ENCODE measurements around the gene LAMB2.

The LAMB2 gene

GRCh38 chr3:49121132-49121736 is 11.6 kb downstream of the LAMB2 start:
- no peak for DNase-seq (ENCODE audit: low spot score)

DNA sequence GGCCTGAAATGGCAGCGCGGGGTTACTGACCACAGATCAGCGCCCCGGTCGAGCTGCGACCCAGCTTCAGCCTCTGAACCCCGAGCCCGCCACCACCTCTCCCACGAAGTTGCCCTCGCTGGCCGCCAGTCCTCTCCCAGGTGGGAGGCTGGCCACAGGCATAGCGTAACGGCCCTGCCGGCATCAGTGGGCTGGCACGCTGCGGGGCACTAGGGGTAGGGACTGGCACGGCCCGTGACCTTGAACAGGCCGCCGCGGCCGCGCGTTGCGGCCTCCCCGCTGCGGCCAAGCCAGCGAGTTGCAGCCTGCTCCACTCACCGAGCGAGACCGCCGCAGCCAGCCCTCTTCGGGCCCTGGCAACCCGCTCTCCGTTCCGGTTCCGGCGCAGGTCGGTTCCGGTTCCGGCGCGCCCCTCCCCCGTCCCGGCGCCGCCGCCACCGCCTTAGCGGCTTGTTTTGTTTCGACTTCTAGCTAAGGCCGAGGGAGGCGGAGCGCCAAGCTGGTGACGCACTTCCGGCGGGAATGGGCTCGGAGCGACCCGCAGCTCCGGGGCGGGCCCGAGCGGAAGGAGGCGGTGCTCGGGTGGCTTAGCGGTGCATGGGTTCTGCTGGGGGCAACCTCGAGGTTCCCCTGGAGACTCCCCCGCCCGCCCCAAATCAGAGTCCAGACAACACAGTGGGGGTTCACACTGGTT is 12.3 kb downstream of the LAMB2 start, which contains the start of gene USP19:
Gene USP19 (minus strand): TSS at position 386 of the 694 bp plus-strand sequence. CDS start 1,678 bp downstream, outside the sequence.
- DNase-seq (ENCODE audit: low spot score) = peak; percentile 98

- no peak for DNase-seq (ENCODE audit: low spot score)
These were observed 12.8 kb downstream of the LAMB2 start for GRCh38 chr3:49120096-49120437.

GRCh38 chr3:49119439-49119838 is 13.4 kb downstream of the LAMB2 start:
- DNase-seq (ENCODE audit: low spot score) = no peak

DNA sequence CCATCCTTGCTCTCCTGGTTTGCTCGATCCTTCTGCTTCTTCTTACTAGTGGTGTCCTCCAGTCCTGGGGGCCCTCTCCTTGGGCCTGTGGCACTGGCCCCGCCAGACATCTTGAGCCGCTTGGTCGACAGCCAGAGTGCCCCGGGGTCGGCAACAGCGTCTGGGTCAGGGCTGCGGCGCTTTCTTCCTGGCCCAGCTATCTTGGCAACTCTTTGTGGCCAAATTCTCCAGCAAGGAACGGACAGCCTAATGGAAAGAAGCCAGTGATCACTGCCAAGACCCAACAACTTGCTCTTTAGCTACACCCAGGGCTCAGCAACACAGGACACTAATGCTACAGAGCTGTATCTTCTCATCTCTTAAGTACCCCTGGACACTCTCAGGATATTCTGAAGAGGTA is 13.8 kb downstream of the LAMB2 start:
- no peak for DNase-seq (ENCODE audit: low spot score)

DNA sequence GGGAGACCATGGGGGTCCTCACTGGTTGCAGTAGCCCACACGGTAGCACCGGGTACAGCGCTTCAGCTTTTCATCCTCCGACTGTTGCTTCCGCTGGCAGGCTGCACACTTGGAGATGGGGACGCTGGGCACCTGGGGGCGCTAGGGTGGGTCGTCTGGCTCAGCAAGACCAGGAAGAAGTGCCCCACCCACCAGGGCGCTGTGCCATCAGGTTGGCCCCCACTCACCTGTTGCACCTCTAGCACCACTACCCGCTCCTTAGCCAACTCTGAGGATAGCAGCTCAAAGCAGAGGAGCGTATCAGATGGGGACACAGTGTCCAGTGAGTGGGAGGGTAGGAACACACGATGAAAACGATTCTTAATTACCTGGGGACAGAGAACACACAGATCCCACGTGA is 20.6 kb downstream of the LAMB2 start:
- DNase-seq (ENCODE audit: low spot score) = no peak

DNA sequence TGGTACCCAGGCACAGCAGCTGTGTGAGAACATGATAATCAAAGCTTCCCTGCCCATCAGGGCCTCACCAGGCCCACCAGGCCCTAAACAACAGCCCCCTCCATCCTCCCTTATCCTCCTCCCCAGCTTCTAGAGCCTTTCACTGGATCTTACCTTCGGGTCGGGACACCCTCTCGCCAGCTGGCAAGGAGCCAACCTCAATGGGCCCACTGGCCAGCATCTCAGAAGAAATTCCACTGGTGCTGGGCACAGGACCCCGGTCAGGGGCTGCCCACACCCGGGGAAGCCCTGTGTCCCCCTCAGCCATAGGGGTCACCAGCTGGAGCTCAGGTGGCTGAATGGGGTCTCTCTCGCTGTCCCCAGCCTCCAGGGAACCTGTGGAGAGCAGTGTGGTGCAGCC is 21.5 kb downstream of the LAMB2 start:
- DNase-seq (ENCODE audit: low spot score) = no peak

DNA sequence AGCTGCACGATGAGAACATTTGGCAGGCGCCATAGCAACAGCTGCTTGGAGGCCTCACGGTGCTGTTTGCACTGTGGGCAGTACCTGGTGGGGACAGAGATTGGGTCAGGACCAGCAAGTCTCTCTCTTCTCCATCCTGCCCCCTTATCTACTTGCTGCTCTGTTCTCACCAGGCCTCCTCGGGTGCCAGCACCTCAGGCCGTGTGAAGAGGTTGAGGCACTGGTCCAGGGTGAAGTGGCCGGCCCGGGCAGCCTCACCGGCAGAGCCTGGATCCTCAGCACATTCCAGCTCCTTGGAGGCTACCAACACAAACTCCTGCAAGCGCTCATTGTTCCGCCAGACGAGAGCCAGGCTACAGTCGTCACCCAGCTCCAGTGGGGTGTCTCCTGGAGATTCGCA is 22.1 kb downstream of the LAMB2 start:
- DNase-seq (ENCODE audit: low spot score) = no peak

GRCh38 chr3:49108346-49108745 is 24.5 kb downstream of the LAMB2 start:
- no peak for DNase-seq (ENCODE audit: low spot score)

GRCh38 chr3:49104427-49105291 is 28.2 kb downstream of the LAMB2 start, which contains the start of gene QARS1:
TSS of gene QARS1 (minus strand) at chr3:49104757. CDS start at chr3:49104733, 24 bp downstream.
- DNase-seq (ENCODE audit: low spot score) = peak; percentile 99

- no peak for DNase-seq (ENCODE audit: low spot score)
These were observed 28.8 kb downstream of the LAMB2 start for GRCh38 chr3:49104052-49104426.

GRCh38 chr3:49100046-49100615 is 32.7 kb downstream of the LAMB2 start:
- DNase-seq (ENCODE audit: low spot score) = no peak

DNA sequence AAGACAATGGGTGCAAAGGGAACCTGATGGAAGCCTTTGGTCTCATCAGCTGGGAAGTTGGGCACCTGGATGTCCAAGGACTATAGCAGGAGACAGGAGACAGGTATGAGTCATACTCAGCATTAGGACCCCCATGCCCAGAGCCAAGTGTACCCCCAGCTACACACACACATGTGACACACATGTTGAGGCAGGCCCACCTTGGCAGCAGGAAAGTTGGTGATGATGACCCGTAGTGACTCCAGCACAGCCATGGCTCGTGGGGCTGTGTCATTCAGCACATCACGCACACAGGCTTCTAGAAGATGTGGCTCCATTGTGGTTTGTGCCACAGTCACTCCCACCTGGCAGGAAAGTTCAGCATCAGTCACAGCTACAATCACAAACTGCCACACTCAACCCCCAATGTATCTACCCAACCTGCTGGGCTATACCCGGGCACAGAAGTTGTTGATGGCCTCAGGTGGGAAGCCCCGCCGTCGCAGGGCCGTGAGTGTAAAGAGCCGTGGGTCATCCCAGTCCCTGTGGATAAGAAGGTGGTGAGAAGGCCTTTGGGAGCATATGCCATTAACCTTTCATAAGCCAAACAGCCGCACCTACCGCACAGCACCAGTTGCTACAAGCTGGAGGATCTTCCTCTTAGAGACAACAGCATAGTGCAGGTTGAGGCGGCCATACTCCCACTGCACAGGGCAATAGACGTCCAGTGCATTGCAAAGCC is 33.8 kb downstream of the LAMB2 start:
- no peak for DNase-seq (ENCODE audit: low spot score)

- DNase-seq (ENCODE audit: low spot score) = no peak
These were observed 34.4 kb downstream of the LAMB2 start for GRCh38 chr3:49098429-49098828.

GRCh38 chr3:49093853-49094767 is 38.7 kb downstream of the LAMB2 start, which contains the start of gene QRICH1:
TSS of gene QRICH1 (minus strand) at chr3:49094071. CDS start at chr3:49077017, 17,054 bp downstream.
- peak; percentile 94 for DNase-seq (ENCODE audit: low spot score)

- peak; percentile 66 for DNase-seq (ENCODE audit: low spot score)
These were observed 39.7 kb downstream of the LAMB2 start for GRCh38 chr3:49092938-49093852.

GRCh38 chr3:49081429-49081828 is 51.4 kb downstream of the LAMB2 start:
- DNase-seq (ENCODE audit: low spot score) = no peak

- DNase-seq (ENCODE audit: low spot score) = no peak
These were observed 53.6 kb downstream of the LAMB2 start for GRCh38 chr3:49079270-49079669.

GRCh38 chr3:49076646-49077045 is 56.2 kb downstream of the LAMB2 start:
- no peak for DNase-seq (ENCODE audit: low spot score)

- DNase-seq (ENCODE audit: low spot score) = no peak
These were observed 56.7 kb downstream of the LAMB2 start for GRCh38 chr3:49076116-49076515.
